Measurements from ENCODE around the gene DYRK1A. TPM values are rescaled to one million over a fixed set of nuclear protein-coding genes. Genes with fewer than 3 reads are reported as not detected.

DYRK1A gene
- polyA plus RNA-seq, 1 donor, result 48.3 TPM

Other genes starting within 250 kb of the DYRK1A start
- gene VPS26C, start 99.4 kb upstream of the DYRK1A start, polyA plus RNA-seq, result 49.5 TPM

Data from large intestine (tissue), 1 donor.